ENCODE data around the gene MDM2.
A peak's percentile ranks its signal among the peaks of the same experiment; 100 is the strongest.
"Not testable (repeated sequence)": the region's sequence is repeated elsewhere in the genome, so short reads cannot be mapped to it uniquely, and the experiment has no call there.

MDM2 gene

GRCh38 chr12:68863886-68864454, 56.0 kb downstream of the MDM2 start:
- CTCF ChIA-PET, POLR2A ChIA-PET: not testable (repeated sequence)
- TF ChIP-seq CTCF (IDR thresholded peaks at IDR 0.05; ENCODE audit: control extremely low read depth, extremely low read depth, low read depth, missing control alignments), result peak; percentile 42
- DNase-seq (ENCODE audit: extremely low spot score), result peak; percentile 29

DNA sequence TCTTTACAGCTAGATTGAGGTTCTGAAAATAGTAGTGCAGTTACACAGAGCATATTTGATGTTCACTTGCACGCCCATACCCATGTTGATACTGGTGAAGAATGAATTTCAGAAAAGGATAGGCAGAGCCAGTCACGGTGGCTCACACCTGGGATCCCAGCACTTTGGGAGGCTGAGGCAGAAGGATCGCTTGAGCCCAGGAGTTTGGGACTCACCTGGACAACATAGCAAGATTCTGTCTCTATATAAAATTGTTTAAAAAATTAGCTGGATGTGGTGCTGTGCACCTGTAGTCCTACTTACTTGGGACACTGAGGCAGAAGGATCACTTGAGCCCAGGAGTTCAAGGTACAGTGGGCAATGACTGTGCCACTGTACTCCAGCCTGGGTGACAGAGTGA, 56.6 kb downstream of the MDM2 start:
- DNase-seq (ENCODE audit: extremely low spot score), result no peak
- ChIA-PET POLR2A (no interaction called here), CTCF (interaction anchor here (1.5 kb wide), 1 partner anchor 15 kb away, joined by 3 read pairs; no protein-coding TSS in a partner anchor)
- no peak for TF ChIP-seq CTCF (IDR thresholded peaks at IDR 0.05; ENCODE audit: control extremely low read depth, extremely low read depth, low read depth, missing control alignments)

- DNase-seq (ENCODE audit: extremely low spot score), result no peak
- no peak for TF ChIP-seq CTCF (IDR thresholded peaks at IDR 0.05; ENCODE audit: control extremely low read depth, extremely low read depth, low read depth, missing control alignments)
- POLR2A ChIA-PET, result no interaction called here
- CTCF ChIA-PET, result interaction anchor here (0.7 to 1.5 kb wide), 2 partner anchors 14 to 204 kb away, joined by 3 read pairs; no protein-coding TSS in a partner anchor
These were observed 57.6 kb downstream of the MDM2 start for GRCh38 chr12:68865399-68866164.

GRCh38 chr12:68866950-68867349, 59.0 kb downstream of the MDM2 start:
- POLR2A ChIA-PET, result no interaction called here
- no peak for DNase-seq (ENCODE audit: extremely low spot score)
- no peak for TF ChIP-seq CTCF (IDR thresholded peaks at IDR 0.05; ENCODE audit: control extremely low read depth, extremely low read depth, low read depth, missing control alignments)
- CTCF ChIA-PET, result interaction anchor here (1.2 to 1.4 kb wide), 2 partner anchors 35 to 202 kb away, joined by 5 to 8 read pairs; no protein-coding TSS in a partner anchor

- TF ChIP-seq CTCF (IDR thresholded peaks at IDR 0.05; ENCODE audit: control extremely low read depth, extremely low read depth, low read depth, missing control alignments), result no peak
- no peak for DNase-seq (ENCODE audit: extremely low spot score)
- ChIA-PET POLR2A (no interaction called here), CTCF (interaction anchor here (1.1 to 1.9 kb wide), 4 partner anchors 10 to 202 kb away, joined by 3 to 8 read pairs (median 6); no protein-coding TSS in a partner anchor)
These were observed 59.6 kb downstream of the MDM2 start for GRCh38 chr12:68867606-68868005.

DNA sequence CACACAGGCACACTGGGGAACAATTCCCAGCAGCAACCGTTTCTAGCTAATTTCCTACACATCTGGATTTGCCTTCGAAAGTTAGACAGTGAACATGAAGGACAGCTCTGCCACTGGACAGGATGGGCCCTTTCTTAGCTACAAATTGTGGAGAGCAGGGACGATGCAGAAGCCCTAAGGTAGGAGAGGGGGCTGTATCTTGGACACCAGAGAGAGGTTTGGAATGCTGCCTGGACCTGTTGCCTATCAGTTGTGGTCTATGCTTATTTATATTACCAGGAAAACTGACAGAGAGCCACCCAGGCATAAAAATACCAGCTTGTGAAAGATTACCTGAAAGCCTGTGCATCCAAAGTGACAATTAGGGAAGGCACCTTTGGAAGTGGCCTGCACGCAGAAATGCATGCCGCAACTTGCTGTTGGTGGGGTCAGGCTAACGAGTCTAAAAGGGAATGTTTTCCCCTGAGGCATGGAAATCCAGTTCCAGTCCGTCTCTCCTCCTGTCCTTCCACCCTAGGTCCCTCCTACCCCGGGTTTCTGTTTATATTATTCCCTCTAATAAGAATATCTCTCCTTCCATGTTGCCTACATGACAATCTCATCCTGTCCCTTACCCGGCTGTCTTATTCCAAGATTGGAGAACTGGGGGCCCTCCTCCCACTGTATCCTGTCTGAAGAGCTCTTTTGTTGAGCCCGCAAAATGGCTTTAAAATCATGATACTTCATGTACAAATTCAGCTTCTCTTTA, 60.2 kb downstream of the MDM2 start:
- POLR2A ChIA-PET, result no interaction called here
- no peak for DNase-seq (ENCODE audit: extremely low spot score)
- no peak for TF ChIP-seq CTCF (IDR thresholded peaks at IDR 0.05; ENCODE audit: control extremely low read depth, extremely low read depth, low read depth, missing control alignments)

More for the DNA sequence above, 60.2 kb downstream of the MDM2 start:
- CTCF ChIA-PET, result interaction anchor here (1.1 to 1.9 kb wide), 3 partner anchors 9 to 202 kb away, joined by 3 to 6 read pairs (median 5); no protein-coding TSS in a partner anchor

Measured in GM10248 (cell line).